HG02759 (cell line): Measurements from ENCODE around the gene SMURF2.
"Not testable (repeated sequence)": the region's sequence is repeated elsewhere in the genome, so short reads cannot be mapped to it uniquely, and the experiment has no call there.

ENCODE experiments used
- ATAC-seq: cut with Tn5 transposase; IDR thresholded peaks from one replicate; pipeline ENCODE4 v1.9.1; 2021; ENCODE audit warnings: mild to moderate bottlenecking, moderate library complexity; ENCODE audit not compliant: unreplicated experiment

SMURF2 gene

DNA sequence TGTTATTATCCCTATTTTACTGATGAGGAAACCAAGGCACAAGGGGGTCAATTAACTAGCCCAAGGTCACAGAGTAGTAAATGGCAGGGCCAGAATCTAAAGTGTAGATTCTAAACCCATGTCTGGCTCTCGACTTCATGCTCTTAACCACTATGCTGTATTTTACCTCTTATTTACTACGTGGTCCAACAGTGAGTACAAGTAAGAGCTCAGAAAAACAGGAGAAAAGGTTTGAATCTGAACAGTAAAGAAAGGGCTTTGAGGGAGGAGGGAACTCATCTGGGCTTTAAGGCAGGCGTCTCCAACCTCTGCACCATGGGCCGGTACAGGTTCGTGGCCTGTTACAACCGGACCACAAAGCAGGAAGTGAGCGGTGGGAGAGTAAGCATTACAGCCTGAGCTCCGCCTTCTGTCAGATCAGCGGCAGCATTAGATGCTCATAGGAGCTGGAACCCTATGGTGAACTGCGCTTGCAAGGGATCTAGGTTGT, 62.9 kb downstream of the SMURF2 start:
- peak; percentile 94 for ATAC-seq

DNA sequence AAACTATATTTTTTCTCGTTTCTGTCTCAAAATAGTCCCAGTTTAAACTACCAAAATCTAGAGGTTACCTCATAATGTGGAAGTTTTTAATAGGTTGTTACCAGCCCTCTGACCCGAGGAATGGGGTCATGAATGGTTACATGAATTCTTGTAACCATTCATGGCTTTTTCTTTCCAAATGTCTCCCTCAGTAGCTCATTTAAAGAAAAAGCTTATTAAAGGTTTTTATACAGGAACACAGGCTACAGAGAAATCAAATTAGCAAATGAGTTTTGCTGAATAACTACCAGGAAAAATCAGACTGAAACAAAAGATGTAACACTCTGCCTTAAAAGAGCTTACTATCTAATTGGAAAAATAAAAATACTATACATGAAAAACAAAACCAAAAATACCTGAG, 63.4 kb downstream of the SMURF2 start:
- no peak for ATAC-seq

DNA sequence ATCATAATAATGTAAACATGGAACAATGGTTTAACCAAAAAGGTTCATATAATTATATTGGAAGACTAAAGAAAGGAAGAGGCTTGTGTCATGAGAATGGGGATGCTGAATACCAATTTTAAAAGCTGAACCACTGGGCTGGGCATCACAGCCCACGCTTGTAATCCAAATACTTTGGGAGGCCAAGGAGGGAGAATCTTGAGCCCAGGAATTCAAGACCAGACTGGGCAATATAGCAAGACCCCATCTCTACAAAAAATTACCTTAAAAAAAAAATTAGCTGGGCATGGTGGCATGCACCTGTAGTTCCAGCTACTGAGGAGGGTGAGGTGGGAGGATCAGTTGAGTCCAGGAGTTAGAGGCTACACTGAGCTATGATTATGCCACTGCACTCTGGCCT, 65.1 kb downstream of the SMURF2 start:
- no peak for ATAC-seq

DNA sequence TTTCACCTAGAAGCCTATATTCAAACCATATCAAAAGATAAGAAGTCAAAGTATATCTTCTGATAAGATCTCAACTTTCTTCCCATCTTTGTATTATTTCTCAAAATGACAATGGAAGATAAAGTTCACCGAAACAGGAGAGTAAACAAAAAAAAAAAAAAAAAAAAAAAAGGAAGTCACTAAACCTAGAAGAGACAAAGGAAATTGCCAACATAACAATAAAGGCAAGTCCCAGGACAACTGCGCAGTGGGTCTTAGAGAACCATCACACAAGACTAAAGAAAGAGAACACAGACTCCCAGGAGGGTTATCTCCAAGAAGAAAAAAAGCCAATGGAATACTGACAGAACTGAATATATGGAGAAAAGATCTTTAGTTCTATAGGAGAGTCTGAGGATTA, 65.7 kb downstream of the SMURF2 start:
- ATAC-seq = no peak

DNA sequence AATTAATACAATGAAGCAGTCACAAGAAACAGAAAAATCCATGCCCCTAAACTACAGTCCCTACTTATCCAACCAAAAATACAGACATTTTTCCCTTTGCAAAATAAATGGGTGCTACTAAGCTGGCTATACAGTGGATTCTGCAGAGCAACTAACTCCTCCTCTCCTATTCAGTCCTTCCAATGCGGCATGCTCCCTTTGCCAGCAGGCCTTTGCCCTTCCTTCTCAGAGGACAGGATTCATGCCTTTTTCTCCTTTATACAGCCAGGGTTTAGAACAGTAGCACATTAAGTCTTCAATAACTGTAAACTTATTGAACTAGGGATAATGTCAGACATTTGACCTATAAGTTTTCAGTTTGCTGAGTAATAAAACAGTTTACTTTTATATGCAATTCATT, 70.2 kb downstream of the SMURF2 start:
- ATAC-seq = no peak

DNA sequence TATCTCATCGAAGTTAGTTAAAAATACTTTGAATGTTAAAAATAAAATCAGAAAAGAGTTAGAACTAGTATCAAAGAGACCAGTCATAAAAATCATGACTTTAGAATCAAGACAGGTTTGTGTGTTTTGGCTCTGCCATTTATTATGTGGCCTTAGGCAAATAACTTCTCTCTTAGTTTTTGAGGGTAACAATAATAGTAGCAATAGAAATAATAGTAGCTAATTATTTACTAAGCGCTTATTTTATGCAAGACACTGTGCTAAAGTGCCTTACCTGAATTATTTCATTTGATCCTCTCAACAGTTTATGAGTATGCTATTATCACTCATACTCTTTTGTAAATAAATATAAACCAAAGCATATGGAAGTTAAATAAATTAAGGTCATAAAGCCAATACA, 77.0 kb downstream of the SMURF2 start:
- ATAC-seq = no peak

DNA sequence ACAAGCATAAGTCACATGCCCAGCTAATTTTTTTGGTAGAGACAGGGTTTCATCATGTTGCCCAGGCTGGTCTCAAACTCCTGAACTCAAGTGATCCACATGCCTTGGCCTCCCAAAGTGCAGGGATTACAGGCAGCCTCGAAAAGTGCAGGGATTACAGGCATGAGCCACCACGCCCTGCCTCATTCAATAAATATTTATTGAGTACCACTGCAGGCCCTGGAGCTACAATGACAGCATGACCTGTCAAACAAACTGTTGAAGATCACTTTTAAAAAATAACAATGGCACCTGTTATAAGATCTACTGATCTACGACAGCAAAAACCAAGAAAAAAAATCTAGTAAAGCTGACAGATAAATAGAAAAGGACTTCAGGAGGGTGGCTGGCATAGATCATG, 79.1 kb downstream of the SMURF2 start:
- ATAC-seq = no peak

DNA sequence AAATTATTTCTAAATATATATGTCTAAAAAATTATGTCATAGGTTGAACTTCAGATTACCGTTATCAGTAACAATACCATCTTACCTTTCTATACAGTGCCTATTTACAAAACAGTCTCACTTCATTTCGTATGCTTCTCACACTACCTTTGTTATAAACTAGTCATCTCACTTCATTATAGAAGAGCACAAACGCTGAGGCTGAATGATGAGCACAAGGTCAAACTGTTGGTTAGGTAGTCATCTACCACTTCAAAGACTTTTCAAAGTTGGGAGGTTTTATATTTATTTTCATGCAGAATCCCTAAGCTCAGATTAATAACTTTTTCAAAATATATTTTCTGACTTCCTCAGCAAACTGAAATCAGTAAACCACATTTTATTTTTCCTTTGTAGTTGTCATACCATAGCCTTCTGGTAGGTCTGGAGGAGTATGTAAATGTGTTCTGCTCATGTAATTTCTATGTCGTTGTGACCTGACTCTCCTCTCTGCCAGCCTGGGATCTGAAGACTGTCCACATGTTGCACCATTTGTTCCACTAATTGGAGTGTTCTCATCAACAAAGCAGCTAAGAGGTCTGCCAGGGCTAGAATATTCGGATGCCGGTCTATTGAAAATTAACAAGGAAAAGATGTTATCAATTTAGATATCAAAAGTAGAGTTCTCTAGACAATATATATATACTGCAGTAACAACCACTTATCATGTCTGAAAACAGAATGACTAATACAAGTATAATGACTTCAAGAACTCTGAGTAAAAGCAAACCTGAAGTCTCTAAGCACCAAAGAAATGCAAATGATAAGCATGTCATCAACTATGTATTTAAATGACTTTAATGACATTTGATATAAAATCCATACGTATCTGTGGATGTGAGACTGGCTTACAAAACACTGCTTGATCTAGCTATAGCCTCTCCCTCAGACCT, 81.5 kb downstream of the SMURF2 start:
- ATAC-seq = no peak

DNA sequence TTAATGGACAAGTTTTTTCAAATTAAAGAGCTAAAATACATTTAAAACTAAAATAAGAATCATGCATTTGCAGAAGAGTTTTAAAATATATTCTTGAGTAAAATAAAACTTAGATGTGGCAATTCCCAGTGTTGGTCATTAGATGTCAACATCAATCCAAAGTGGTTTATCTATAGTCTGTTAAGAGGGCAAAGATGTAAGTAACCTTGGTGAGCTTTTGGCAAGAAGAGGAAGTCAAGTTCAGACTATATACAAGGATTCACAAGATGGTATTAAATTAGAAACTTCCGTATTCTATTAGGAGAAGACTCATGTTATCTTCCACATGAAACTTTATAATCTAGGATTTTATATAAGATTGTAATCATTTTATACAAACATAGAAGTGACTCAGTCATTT, 82.2 kb downstream of the SMURF2 start:
- ATAC-seq = no peak

DNA sequence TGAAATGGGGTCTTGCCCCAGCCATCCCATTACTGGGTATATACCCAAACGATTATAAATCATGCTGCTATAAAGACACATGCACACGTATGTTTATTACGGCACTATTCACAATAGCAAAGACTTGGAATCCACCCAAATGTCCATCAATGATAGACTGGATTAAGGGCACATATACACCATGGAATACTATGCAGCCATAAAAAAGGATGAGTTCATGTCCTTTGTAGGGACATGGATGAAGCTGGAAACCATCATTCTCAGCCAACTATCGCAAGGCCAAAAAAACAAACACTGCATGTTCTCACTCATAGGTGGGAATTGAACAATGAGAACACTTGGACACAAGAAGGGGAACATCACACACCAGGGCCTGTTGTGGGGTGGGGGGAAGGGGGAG, 85.1 kb downstream of the SMURF2 start:
- not testable (repeated sequence) for ATAC-seq

DNA sequence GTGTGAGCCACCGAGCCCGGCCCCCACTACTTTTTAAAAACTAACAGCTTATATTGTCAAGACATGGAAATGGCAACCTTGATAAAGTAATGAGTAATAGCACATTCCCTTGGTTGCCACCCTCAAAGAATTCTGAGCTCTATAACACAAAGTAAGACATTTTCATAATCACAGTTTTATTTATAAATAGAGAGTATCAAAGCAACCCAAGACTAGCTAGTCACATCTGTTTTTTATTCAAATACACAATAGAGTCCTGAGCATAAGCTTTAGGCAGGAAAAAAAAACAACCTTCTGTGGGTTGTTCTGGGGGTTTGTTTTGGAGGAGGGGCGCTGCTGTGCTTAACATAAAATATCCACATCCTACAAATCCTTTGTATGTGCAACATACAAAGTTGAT, 86.7 kb downstream of the SMURF2 start:
- ATAC-seq = no peak

DNA sequence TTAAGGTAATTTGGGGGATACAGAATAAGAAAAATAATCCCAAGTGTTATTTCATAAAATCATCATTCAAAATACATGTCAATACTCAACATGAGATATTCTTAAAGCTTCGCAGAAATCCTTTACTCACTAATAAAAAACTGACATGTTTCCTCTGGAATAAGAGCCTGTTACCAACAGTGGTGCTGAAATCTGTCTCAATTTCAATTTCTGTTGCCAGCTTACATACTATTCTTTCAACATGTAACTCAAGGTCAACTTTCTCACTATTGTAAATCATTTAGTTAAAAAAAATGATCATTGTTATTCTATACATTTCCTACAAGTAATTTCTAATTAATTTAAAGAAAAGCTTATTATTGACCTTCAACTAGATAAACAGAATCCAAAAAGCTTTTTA, 87.5 kb downstream of the SMURF2 start:
- no peak for ATAC-seq

DNA sequence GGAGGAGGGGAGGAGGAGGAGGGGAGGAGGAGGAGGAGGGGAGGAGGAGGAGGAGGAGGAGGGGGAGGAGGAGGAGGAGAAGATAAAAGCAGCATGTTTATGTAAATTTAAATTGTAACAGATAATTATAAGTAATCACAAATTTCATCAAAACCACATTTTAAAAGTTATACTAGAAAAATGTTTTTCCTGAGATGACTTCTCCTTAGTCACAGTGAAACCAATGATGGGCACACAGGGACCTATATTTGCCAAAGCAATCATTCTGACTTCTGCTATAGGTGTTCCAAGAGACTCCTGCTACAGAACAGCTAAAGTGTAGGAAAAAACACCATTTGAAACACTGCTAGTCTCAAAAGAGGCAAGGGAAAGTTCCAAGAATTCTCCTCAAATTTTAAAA, 88.9 kb downstream of the SMURF2 start:
- no peak for ATAC-seq

DNA sequence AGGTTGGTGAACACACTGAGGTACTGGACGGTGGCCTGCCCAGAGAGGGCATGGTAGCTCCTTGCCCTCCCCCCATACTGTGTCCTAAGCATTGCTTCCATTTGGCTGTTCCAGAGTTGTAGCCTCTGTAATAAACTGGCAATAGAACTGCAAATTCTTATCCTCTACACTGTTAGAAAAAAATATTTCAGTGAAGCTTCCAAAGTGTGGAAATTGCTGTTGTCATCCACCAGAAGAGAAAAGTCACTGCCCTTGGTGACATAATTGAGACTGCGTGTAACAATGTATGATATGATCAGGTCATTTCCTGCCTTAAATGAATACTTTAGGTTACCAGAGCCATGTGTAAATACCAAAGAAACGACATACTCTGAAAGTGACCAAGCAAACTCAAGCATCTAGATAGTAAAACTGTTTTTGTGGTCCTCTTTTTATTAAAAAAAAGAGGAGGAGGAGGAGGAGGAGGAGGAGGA, 89.4 kb downstream of the SMURF2 start:
- ATAC-seq = no peak

DNA sequence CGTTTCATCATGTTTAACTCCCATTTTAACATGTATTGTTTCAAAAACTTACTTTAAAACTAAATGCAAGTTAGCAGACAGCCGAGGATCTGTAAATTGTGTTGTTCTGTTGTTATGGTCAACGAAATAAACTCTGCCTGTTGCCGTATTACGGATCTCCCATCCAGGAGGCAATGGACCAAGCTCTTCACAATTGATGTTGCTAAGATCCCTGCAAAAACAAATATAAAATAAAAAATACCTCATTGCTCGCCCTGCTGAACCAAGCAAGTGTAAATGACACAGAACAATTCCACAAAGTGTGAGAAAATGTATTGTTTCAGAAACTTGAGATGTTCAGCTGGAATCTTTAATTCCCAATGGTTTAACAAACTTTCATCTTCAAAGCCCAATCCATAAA, 90.4 kb downstream of the SMURF2 start:
- ATAC-seq = no peak

DNA sequence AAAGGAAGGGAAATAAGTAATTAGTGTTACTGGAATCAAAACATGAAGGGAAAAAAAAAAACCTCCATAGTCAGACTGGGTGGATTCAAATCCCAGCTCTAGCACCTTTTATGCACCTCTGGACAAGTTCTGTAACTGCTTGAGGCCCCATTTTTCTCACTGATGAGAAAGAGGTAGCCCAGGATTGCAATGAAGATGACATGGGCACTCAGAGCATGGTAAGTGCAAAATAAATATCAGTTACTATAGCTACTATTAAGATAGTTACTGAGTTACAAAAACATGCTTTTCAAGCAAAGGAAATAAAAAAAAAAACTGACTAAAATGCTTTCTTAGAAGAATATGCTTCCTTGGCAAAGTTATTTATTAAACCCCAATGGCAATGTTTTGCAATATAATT, 96.5 kb downstream of the SMURF2 start:
- no peak for ATAC-seq

DNA sequence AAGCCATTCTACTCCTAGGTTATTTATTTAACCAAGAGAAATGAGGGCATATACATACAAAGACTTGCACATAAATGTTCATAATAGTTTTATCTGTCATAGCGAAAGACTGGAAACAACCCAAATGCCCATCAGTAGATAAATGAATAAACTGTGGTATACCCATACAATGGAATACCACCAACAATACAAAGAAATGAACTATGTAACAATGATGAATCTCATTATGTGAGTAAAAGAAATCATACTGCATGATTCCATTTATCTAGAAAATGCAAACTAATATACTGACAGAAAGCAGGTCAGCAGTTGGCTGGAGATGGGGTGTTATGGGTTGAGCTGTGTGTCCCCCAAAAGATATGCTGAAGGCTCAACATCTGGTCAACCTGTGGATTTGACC, 98.0 kb downstream of the SMURF2 start:
- no peak for ATAC-seq

DNA sequence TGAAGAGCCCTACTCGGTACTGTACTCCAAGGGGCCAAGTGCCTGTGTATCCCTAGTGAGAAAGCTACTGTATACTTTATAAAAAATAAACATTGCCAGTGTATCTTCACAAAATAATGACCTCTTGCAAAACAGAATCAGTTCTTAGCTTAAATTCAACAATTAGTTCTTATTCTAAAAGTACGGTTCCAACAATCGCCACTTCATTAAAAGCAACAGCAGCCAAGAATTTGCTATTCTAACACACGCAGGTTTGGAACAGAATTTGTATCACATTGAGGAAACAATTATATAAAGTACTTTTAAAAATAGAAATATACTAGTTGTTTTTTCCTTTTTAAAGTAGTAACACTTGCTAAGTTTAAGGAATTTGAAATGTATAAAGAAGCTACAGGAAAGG, 106.8 kb downstream of the SMURF2 start:
- no peak for ATAC-seq

DNA sequence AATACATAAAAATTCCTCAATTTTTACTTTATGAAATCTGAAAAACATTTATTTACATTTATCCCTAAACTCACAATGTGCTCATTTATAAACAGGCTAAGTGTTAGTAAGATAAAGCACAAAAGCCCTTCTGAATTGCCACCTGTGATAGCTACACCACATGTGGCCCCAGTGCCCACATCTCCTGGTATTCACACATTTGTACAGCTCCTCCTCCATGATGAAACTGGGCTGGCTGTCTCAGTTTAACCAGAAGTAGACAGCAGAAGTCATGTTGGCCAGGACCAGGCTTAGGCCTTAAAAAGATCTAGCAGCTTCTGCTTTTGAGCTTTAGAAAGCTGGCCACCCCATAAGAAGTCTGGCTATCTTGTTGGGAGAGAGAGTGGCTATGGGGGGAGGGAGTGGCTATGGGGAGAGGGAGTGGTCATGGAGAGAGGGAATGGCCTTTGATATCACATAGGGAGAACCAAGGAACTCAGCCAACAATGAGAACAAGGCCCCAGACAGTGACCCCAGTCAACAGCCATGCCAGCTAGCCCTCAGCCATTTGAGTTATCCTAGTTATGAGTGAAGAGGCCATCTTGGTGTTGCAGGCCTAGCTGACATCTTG, 108.0 kb downstream of the SMURF2 start:
- ATAC-seq = no peak

DNA sequence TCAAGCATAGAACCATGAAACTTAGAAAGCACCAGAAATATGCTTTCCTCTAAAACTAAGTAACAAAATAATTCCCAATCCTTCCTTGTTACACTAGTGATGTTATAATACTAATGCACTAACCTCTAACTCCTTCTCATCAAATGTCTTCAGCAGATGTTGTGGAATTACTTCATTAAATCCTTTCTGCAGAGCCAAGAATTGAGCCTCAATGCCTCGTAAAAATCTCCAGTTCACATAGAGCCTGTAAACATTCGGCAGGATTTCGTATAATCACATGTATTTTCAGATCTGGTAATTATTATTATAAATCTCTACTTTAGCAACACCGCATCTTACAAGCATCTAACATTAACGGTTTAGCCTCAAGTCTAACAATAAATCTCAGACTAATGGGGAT, 110.6 kb downstream of the SMURF2 start:
- ATAC-seq = no peak

DNA sequence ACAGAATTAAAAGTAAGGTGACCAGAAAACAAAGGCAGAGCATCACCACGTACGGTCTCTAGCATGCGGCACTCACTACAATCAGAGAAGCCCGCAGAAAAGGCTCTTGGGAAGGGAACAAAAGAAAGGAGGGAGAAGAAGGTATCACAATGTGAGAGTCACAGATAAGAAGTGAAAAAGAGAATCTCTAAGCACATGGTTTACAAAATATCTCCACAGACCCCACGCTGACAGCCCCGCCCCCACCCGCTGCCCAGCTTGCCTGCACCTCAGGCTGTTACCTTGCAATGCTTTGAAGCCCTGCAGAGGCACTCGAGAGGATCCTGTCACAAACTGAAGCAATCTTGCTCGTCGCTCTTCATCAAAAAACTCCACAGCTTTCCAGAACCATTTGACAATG, 114.8 kb downstream of the SMURF2 start:
- ATAC-seq = no peak

DNA sequence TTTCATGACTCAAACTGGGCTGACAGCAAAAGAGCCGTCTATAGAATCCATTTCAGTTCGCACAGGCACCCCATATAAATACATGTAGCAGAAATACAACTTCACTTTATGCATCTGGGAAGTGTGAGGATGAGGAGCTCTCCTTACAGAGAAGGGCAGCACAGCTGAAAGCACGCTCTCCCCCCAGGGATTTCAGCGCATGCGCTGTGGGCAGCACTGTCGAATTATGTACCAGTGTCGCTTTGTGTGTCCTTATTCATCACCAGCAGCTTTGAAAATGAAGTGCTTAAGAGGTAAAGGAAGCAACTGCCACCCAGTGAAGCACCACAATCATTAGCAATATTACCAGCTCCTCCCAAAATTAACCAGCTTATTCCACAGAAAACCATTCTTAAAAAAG, 115.4 kb downstream of the SMURF2 start:
- ATAC-seq = no peak
